NCI-H82 treated with DMSO at 0.1 percent for 48 hours (cell line): ENCODE data around the gene KCP.
"Not testable (repeated sequence)": the region's sequence is repeated elsewhere in the genome, so short reads cannot be mapped to it uniquely, and the experiment has no call there.

Source experiments
- DNase-seq: peaks from one replicate; lab custom pipeline; 2025; ENCODE audit not compliant: unreplicated experiment; lab: John Stamatoyannopoulos, UW

The KCP gene

DNA sequence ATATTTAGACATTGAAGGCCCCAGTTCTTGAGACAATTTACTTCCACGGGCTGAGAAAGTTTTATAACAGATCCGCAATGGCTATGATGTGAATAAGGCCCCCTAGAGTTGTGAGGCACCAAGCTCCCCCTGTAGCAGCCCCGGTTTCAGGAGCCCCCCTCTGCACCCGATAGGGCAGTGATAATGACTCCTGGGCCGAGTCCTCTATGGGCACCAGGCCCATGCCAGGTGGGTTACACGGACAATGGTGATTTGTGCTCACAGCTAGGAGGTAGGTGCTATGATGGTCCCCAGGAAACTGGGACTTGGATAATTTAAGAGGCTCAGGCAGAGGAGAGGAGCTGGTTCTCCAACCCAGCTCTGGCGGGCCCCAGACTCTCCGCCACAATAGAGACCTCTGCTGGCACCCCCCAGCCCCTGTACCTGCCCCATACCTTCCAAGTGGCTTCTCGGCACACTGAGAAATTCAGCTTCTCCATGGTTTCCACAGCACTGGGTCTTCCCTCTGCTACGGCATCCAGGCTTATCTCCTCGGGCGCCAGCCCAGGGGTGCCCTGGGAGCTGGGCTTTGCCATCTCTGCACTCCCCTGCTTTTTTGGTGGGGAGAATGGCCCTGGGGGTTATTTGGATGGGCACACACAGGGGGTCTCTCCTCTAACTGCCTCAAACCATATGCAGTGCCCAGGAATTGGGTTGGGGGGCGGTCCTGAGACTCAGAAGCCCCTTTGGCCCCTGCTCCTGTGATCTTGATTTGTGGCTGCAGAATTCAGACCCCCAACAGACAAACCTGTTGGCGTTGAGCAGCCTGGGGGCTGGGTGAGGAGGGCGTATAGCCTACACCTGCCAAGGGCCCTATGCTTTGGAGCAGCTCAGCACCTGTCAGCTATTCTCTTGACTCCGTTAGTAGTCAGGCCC, 12.2 kb upstream of the KCP start:
- no peak for DNase-seq

DNA sequence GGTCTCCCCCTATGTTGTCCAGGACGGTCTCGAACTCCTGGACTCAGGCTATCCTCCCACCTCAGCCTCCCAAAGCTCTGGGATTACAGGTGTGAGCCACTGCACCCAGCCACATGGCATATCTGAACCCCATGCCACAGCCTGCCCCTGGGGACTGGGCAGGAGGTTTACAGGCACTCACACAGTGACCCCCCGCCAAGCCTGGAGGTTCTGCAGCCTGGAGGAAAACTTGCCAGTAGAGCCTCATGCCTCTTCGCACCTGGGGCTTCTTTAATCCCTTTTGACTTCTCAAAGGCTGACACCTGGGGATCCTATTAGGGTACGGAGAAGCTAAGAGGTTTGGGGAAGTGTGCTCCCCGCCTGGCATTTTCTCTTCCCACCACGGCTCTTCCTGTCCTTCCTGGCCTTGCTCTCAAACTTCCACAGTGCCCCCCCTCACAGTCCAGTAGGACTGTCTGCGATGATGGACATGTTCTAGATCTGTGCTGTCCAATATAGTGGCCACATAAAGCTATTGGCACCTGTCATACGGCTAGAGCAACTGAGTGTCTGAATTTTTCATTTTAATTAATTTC, 11.4 kb upstream of the KCP start:
- DNase-seq, result no peak

DNA sequence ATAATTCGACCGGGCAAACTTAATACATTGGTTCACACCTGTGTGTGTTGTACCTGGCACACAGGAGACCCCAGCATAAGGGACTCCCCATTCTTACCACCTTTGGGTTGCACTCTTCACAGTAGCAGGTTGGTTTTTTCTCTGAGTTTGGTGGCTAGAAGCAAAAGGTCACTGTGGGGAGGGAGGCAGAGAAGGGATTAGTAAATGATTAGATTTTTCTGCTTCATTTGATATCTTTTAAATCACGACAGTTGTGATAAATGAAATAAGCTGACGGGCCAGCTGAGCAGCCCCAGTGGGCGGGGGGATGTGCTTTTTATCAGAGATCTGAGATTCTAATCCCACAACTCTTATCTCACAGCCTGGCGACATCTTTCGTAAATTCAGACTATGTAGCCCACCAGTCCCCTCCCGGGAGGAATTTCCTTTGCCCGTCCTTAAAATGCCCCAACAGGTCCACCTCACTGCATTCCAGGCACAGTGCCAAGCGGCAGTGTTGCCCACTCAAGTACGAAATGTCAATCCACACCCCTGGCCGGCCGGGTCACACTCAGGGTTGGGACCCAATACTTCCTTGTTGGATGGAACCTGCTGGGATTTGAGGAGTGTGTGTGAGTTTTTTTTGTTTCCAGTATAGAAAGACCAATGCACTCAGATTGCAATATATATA, 10.5 kb upstream of the KCP start:
- DNase-seq, result no peak

DNA sequence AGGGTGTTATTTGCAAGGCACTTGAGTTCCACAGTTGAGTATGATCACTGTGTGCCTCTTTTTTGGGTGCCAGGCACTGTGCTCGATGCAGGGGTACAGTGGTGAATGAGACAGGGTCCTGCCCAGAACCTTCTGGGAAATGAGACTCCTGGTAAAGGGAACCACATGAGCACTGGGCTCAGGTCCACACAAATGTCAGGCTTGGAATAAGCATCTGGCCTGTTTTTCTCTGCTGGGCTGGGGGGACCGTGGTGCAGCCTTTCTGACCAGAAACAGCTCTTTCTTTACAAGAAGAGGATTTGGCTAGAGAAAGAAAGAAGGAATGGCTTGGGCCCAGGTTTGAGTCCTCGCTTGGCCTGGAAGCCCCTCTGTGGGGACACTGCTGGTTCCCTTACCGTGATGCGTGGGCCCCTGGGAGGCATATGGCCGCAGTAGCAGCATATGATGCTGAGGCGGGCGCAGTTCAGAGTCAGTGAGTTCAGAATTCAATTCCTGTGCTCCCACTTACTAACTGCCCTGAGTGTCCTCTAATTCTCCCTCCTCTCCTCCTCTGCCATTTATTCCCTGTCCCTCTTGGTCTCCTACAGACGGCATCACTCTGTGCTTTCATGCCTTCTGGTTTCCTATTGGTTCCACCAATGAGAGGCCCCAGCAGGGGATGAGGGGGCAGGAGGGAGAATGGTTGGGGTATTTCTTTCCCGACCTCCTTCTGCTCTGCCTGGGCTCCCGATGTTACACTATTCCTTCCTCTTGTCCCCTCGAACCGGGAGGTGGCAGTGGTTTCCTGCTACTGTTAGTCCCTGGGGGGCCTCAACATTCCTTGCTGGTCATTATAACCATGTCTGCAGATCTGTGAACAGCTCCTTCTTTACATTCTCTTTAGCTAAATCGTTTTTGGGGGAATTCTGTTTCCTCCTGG, 9.6 kb upstream of the KCP start:
- DNase-seq, result no peak

DNA sequence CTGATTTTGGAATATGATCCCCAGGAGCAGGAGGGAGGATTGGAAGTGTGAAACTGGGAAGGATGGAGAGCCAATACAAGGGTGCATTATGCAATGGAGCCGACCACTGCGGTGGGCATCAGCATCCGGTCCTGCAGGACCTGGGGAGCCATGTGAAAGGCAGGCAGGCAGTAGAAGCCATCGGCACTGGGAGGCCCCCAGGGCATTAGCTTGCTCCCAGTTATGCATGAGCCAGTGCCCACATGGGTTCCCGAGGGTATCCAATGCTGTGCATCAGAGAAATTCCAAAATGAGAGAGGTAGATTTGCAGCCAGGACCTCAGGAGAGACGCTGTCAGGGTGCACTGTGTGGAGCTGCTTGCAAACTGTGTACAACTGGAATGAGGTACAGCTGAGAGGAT, 8.7 kb upstream of the KCP start:
- no peak for DNase-seq

DNA sequence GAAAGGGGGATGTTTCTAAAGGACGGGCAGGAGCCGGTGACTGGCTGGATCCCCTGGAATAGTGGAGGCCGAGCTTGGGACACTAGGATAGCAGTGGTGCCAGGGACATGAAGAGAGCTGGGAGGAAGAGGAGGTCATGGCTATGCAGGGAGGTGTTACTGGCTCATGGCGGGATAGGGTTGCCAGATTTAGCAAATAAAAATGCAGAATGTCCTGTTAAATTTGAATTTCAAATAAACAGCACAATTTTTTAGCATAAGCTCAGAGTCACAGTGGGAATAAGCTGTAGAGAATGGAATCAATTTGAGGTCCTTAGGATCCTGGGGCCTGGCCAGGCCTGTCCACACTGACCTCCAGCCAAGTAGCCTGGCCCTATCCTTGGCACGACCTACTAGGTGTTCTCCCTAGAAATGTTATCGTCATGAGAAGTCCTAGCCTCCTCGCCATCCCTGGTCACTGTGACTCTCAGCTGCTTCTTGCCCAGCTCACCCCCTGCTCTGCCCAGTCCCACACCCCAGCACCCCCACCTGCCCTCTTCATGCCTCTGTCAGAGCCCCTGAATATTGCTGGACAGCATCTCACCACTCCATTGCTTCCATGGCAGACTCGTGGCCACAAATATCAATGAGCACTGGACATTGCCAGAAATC, 7.6 kb upstream of the KCP start:
- DNase-seq, result no peak

DNA sequence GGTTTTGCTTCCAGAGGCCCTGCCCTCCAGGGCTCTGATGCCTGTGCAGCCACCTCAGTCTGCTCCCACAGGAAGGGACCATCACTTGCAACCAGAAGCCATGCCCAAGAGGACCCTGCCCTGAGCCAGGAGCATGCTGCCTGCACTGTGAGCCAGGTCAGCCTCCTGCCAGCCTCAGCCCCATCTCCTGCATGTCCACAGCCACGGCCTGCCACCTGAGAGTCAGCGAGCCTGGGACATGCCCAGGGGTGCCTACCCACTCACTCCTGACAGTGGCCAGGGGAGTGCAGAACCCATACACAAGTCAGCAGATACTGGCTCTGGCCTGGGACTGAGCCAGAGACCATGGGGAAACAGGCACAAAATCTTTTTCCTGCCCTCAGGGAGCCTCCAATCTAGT, 6.6 kb upstream of the KCP start:
- DNase-seq, result no peak

DNA sequence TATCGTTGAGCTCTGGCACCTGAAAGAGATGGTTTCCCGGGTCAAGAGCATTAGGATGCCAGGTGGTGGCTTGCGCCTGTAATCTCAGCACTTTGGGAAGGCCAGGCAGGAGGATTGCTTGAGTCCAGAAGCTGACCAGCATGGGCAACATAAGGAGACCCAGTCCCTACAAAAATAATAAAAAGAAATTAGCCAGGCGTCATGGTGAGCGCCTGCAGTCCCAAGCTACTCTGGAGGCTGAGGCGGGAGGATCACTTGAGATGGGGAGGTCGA, 6.1 kb upstream of the KCP start:
- DNase-seq, result no peak

DNA sequence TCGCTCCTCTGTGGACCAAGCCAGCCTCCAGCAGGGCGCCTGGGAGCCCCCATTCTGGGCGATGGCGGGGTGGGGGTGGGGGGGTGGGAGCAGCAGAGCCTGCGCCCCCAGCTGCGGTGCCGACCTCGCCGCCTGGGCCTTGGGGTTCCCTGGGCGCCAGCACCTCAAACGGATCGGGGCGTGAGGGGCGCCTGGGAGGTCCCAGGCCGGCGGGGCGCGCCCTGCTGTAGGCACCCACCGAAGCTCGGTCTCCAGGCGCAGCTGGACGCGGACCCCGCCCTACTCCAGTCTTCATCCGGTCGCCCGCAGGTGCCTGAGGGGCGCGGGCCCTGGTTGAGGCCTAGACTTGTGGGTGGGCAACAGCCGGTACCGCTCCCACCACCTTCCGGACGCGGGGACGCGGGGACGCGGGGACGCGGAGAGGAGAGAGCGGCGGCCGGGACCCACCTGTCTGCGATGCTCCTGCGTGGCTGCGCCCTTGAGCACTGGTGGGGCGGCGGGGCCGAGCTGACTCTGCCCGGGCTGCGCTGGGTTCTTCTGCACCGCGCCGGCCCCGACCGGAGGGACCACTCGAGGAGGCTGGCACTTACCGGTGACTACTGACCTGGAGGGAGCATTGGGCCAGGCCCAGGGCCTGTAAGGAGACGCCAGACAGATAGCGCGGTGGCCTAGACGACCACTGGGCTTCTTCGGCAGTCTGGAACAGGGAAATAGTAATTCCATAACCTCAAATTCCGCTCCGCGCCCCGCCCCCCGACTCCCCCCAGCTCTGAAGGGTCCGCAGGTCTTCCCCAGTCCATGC, 5.5 kb upstream of the KCP start:
- DNase-seq, result no peak

DNA sequence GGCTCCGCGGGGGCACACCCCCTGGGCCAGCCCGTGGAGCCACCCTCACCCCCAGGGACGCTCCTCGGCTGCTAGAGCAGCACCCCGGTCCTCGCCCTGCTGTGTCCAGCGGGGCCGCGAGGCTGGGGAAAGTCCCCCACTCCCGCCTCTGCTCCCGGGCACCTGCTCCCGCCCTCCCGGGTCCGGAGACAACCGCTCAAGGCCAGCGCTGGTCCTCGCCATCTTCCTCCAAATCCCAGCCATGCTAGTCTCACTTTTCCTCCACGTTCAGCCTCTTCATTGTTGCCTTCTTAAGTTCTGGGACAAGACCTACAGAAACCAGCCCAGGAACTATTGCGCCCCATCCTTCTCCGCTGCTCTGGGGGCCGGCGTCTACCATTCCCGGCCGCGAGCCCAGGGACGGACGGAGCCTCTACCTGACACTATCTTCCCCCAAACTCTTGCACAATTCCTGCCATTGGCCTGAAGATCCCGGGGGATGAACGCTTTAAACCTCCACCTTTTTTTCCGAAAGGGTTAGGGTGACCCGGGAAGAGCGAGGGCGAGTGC, 4.8 kb upstream of the KCP start:
- DNase-seq, result no peak

DNA sequence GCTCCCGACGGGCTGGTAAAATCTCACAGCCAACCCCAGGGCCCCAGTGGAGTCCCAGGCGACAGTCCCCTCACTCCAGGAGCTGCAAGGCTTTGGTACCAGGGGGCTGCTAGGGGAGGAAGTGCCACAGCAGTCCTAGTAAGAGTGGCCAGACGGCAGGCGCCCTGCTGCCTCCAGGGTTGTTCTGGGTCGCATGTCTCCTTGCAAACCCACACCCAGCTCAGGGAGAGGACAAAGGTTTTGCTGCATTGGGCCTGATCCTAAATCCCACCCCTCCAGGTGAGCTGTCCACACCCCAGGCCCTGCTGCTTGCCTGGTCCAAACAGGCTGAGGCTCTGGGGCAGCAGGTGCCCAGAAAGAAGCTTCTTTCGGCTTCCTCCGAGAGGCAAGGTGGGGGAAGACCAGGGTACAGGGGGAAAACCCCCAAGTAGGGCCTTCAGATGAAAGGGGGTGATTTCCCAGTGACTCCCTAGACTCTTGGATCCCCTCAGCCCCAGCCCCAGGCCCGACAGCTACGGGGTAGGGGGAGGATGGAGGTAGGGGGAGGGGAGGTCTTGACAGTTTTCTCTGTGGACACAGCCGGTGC, 4.2 kb upstream of the KCP start:
- DNase-seq, result no peak

DNA sequence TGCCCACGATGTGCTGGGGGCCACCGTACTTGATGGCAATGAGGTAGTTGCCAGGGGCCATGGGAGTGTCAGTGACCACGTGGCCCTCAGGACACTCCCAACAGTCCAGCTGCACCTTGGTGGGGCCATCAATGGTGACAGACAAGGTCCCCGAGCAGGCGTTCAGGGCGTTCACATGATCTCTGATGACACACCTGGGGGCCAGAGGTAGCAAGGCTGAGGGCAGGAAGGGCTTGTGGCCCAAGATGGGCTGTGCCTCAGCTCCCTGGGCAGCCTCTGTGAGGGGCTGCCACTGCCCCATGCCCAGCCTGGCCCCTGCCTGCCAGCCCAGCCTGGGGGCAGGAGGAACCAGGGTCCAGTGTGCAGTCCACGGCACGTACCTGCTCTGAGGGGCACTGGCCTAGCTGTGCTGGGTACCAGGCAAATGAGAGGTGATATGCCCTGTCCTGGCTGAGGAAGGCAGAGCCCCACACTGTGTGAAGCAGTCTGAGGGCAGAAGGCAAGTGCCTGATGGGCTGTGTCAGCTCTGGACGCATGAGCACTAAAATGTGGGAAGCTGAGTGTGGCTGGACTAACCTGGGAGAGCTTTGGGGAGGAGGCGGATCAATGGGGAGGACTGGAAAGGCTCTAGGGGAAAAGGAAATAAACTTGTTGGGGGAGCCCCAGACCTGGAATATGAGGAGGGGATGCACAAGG, 3.5 kb upstream of the KCP start:
- DNase-seq, result no peak

DNA sequence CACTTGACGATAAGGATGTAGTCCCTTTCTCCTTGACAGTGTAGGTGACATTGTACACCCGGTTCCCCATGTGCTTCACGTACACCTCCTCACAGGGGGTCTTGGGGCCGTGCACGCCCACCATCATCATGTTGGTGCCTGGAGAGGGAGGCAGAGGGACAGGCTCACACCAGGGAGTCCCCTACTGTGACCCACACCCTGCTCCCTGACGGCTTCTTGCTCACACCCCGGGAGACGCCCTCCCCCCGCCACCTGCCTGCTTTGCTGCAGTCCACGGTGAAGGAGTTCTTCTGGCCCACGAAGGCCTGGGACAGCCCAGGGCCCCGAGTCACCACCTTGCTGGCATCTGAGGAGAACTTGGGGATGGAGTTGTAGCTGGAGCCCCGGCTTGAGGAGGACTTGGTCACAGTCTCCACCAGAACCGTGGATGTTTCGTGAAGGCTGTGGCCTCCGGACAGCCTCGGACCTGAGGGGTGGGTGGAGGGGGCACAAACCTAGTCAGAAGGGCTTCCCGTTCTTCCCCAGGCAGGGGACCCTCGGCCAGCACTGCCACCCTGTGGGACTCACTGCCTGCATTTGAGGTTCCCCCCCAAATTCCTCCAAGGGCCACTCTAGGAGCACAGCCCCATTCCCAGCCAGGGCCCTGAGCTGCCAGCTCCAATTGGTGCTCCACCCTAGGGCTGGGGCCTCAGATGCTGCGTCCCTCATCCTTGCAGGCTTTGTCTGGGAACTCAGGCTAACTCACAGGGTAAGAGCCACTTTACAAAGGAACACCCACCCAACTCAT, 2.4 kb upstream of the KCP start:
- not testable (repeated sequence) for DNase-seq

DNA sequence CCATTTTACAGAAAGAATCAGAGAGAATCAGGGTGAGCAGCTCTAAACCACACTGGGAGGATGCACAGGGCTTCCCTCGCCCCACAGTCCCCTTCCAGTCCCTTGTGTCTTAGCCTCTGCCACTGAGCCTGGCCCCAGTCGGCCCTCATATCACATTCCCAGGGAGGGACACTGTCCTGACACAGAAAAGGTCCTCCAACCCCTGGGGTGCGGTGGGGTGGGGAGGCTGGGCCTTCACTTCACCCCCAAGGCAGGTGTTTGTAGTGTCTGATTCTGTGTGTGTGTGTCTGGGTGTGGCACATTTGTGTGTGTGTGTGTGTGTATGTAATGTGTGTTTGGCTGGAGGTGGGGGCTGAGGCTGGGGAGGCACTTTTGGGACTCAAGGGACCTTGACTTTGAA, 1.8 kb upstream of the KCP start:
- no peak for DNase-seq

DNA sequence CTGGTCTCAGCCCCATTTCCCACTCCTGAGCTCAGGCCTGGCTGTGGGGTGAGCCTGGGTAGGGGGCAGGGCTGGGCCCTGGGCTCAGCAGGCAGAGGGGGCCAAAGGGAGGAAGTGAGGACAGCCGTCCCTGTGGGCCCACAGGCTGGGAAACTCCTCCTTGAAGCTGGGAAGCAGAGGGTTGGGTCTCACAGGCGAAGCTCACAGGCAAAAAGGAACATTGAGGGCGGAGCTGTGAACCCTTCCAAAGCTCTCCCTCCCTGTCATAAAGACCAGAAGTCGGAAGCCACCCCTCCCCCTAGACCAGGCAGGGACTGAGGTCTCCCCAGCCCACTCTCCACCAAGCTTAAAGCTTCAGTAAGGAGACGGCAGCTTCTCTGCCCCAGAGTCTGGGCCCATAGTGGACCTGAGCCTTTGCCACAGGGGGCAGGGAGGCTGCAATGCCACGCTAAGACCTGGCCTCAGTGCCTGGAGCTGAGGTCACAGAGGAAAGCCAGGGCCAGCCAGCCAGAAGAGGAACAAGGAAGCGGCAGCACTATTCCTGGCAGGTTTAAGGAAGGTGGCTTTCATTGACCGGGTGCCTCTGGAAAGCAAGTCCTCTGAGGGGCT, 1.0 kb upstream of the KCP start:
- peak; percentile 54 for DNase-seq

DNA sequence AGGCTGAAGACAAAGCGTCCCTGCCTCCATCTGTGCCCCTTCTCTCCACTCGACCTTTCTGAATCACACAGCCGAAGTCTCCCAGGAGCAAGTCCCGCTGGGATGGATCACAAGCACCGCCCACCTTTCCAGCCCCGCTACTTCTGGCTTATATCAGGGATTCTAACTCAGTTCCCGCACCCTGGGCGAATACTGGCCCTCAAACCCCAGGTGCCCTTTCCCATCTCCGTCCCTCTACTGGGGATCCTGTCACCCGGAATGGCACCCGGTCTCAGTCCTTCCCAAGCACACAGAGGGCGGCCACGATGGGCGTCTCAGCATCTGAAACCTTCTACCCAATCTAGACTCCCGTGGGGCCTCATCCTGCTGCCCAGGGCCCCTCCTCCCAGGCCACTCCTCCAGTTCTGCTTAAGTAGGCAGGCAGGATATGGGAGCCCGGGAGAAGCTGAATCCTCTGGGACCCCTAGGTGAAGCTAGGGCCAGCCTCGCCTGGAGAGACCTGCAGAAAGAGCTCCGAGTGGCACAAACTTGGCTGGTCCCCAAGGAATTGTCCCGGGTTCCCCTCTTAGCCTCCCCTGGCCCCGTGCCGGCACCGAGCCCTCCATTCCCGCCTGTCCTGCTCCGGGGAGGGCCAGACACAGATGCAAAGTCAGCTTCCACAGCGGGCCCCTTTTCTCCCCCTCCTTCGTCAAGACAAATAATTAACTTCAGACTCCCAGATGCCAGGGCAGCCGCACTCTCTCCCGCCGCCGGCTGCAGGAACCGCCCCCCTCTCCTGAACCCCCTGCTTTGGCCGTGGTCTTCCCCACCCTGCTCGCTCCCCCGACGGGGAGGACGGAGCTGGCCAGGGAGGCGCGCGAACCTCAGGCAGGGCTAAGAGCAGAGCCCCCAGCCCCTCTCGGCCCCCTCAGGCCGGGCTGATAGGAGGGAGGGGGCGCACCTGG, 612 bp downstream of the KCP start:
- DNase-seq, result peak; percentile 80
